HG03354 (cell line): Measurements from ENCODE around the gene PNKP.
A peak's percentile ranks its signal among the peaks of the same experiment; 100 is the strongest.
"Not testable (repeated sequence)": the region's sequence is repeated elsewhere in the genome, so short reads cannot be mapped to it uniquely, and the experiment has no call there.

Source experiments
- ATAC-seq: cut with Tn5 transposase; IDR thresholded peaks from one replicate; pipeline ENCODE4 v1.9.1; 2021; ENCODE audit warnings: mild to moderate bottlenecking; ENCODE audit not compliant: unreplicated experiment, poor library complexity, severe bottlenecking

PNKP gene

DNA sequence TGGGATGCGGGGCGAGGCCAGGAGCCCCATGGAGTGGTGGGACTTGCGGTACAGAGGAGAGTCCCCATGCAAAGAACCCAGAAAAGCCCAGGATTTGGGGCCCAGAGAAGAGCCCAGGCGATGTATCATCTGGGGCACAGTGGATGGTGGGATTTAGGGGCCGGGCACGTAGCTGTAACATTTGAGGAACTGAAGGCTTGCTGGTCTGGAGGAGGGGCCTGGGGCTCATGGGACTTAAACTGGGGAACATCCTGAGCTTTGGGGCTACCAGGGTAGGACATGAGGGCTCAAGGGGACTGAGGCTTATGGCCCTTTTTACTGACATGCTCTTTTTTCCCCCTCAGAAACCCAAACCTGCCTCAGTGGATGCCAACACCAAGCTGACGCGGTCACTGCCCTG lies 35.8 kb downstream of the PNKP start:
- ATAC-seq, result no peak

DNA sequence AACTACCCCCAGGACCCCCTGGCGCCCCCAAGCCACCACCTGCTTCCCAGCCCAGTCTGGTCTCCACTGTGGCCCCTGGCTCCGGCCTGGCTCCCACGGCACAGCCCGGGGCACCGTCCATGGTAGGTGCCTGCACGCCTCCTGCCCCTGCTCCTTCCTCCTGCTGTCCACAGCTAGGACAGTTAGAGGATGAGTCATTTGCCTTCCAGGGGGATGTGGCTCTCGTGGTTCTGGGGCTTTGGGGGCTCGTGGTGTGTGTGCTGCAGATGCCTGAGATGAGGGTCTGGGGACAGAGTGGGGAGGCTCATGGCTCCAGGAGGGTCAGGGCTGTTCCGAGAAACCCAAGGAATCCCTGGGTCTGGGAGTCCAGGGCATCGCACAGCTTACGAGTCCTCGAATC lies 36.6 kb downstream of the PNKP start:
- no peak for ATAC-seq

DNA sequence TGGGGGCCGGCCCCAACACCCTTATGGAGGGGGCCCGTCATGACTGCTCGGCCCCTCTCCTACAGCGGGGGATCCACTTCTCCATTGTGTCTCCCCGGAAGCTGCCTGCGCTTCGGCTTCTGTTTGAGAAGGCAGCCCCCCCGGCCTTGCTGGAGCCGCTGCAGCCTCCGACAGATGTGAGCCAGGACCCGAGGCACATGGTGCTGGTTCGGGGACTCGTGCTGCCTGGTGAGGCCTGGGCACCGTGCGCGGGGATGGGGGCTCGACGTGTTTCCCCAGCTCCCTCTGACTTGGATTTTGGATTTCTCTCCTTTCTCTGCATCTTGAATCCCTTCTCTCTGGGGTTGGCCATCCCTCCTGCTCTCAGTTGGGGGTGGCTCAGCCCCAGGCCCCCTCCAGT lies 37.7 kb downstream of the PNKP start:
- no peak for ATAC-seq

DNA sequence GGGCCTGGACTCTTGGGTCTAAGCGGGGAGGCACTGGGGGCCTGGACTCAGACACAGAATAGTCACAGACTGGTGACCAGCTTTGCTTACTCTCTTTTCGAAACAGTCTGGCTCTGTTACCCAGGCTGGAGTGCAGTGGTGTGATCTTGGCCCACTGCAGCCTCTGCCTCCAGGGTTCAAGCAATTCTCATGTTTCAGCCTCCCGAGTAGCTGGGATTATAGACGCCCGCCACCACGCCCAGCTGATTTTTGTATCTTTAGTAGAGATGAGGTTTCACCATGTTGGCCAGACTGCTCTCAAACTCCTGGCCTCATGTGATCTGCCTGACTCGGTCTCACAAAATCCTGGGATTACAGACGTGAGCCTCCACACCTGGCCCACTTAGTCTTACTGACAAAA lies 38.2 kb downstream of the PNKP start:
- ATAC-seq, result no peak

DNA sequence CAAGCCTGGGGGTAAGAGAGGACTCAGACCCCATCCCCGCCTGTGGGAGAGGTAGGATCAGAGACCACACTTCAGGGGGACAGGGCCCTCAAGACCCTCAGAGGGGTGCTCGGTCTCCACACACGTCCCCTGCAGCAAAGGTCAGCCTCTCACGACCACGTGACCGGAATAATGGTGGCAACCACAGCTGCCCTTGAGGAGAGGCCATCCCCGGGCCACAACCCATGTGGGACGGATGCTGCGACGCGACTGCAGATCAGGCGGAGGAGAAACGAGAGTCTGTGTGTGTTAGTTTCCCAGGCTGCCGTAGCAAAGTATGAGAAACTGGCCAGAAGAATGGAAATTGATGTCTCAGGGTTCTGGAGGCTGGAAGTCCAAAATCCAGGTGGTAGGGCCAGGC lies 40.3 kb downstream of the PNKP start:
- no peak for ATAC-seq

DNA sequence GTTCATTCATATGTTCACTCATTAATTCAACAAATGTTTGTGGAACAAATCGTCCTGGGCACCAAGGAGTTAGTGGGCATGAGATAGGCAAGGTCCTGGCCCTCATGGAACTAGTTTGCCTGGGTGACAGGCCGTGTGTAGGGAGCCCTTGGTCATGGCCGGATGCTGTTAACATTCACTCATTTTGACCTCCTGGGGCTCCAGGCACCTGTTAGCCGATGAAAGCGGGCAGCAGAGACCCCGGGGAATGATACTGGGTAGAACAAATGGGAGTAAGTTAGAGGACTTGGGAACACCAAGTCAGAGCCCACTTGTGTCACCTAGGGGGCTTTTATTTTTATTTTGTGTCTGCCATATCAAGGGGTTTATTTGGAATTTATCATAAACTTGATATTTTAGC lies 42.7 kb downstream of the PNKP start:
- ATAC-seq, result no peak

DNA sequence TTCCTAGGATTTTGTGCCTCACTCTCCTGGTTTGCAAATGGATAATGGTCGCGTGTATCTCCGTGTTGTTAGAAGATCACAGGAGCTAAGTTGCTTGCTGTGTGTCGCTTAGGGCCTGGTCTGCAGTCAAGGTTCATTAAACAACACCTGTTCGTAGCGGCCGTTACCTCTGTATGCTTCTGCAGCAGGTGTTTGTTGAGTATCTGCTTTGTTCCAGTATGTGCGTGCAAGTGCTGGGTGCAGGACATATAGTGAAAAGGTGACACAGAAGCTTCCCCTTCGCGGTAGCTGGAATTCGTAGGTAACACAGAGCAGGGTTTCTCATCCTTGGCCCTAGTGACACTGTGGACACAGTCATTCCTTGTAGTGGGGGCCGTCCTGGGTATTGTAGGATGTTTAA lies 43.9 kb downstream of the PNKP start:
- ATAC-seq, result no peak

DNA sequence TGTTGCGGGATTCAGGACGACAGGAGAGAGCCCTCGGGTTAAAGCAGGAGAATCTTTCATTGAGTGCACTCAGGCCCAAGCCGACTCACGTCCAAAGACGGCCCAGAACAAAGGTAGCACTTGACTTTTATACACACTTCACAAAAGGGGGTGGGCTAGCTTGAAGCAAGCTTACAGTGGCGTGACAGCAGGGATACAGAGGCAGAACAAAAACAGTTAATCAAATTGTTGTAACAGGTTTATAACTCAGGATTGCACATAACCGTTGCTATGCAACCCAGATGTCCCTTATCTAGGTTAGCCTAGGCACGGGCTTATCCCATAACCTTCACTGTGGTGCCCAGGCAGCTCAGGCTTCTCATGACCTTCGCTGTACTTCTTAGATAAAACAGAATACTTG lies 47.3 kb downstream of the PNKP start:
- ATAC-seq, result no peak

DNA sequence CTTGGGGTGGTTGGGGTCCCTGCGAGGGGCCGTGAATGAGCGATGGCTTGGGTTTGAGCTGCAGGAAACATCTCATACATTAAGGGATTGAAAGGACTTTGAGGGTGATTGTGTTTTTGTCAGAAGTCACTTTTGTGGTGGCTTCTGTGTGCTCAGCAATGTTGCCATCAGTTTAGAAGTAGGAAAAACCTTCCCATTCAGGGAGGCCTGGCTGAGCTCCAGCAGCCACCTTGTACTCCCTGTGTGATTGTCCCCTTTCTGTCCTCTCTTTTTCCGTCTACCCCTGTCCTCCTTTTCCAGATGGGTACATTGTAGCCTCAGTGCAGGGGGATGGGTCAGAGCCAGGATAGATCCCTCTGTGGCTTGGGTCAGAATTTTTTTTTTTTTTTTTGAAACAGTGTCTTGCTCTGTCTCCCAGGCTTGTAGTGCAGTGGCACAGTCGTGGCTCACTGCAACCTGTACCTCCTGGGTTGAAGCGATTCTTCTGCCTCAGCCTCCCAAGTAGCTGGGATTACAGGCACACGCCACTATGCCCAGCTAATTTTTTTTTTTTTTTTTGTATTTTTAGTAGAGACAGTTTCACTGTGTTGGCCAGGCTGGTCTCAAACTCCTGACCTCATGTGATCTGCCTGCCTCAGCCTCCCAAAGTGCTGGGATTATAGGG lies 47.8 kb downstream of the PNKP start:
- ATAC-seq, result not testable (repeated sequence)

DNA sequence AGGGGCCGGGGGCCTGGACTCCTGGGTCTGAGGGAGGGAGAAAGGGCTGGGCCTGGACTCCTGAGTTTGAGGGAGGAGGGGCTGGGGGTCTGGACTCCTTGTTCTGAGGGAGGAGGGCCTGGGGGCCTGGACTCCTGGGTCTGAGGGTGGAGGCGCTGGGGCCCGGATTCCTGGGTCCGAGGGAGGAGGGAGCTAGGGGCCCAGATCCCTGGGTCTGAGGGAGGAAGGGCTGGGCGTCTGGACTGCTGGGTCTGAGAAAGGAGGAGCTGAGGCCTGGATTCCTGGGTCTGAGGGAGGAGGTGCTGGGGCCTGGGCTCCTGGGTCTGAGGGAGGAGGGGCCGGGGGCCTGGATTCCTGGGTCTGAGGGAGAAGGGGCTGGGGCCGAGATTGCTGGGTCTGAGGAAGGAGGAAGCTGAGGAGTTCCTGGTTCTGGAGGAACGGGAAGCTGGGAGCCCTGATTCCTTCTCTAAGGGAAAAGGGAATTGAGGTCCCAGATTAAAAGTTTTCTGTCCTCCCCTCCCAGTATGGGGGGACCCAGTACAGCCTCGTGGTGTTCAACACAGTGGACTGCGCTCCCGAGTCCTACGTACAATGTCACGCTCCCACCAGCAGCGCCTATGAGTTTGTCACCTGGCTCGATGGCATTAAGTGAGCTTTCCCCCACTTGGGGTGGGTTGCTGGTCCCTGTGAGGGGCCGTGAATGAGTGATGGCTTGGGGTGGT lies 48.6 kb downstream of the PNKP start:
- no peak for ATAC-seq

DNA sequence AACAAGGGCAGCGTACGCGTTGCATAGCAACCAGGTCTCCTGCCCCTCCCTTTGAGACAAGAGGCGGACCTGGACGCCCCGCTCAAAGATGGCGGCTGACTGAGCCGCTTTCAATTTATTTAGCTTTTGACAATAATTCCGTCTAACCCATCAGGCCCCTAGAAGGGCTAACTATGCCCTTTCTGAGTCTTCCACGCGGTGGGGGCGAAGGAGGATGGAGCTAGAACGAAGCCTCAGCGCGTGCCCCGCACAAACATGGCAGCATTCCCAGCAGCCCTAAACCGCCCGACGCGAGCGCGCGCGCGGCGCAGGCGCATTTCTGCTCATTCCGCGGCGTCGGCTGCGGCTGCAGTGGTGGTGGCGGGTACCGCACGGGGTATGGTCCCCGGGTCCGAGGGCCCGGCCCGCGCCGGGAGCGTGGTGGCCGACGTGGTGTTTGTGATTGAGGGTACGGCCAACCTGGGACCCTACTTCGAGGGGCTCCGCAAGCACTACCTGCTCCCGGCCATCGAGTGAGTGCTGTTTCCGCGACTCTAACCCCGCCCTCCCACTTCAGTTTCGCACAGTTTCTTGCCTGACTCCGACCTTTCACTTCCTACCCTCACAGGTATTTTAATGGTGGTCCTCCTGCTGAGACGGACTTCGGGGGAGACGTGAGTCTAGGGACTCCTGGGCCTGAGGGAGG lies 49.3 kb downstream of the PNKP start, which contains the start of gene MED25:
MED25 (plus strand) TSS at position 326 of the 685 bp plus-strand sequence; CDS start at position 379, 53 bp downstream.
- peak; percentile 65 for ATAC-seq

DNA sequence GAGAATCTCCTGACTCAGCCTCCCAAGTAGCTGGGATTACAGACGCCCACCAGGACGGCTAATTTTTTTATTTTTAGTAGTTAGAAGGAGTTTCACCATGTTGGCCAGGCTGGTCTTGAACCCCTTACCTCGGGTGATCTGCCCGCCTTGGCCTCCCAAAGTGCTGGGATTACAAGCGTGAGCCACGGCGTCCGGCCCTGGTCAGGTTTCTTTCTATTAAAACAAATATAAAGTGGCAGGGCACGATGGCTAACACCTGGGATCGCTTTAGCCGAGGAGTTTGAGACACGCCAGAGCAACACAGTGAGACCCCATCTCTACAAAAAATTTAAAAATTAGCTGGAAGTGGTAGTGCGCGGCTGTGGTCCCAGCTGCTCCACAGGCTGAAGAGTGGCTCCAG lies 50.8 kb downstream of the PNKP start:
- no peak for ATAC-seq

DNA sequence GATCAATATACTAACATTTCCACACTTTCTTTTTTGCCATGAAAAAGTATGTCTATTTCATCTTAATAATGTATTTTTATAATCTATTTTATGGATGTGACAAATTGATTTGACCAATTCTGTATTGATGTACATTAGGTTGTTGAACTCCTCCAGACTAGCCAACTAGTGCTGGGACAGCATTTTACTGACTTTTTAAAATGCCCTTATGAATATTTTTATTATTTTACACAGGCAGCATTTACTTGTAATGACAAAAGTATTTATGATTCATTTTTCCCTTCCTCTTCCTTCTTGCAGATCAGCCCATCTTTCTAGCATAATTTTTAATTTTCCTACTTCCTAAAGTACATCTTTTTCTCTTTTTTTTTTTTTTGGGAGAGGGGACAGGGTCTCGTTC lies 53.4 kb downstream of the PNKP start:
- no peak for ATAC-seq

DNA sequence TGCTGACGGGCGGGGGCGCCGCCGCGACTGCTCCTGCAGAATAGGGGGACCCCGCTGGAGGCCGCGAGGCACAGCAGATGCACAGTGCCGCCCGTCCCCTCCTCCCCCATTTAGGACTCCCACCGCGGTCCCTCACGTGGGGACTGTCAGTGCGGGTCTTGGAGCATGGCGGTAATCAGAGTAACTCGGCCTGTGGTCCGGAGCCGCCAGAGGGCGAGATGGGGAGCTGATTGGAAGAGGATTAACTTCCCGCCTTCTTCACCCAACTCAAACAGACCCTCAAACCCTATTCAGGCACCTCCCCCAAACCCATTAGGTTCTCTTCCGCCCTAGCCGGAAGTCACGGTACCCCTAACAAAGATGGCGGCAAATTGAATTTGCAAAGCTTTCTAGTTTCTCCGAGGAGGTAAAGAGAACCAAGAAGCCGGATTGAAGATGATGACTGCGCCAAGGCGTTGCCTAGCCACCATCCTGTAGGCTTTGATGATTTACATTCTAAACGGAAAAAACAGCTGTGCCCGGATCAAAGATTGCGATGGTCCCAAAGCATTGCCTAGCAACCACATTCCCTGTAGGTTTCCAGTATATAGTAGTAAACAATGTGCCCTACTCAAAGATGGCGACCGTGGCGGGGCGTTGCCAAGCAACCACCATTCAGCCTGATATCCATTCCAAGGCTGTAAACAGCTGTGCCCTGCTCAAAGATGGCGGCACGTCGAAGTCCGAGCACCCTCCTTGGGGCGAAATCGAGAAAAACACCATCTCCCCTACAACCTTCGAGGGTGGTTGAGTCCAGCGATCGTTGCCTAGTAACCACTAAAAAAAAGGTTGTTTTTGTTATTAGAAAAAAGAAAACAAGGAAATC lies 54.1 kb downstream of the PNKP start, which contains the start of gene FUZ:
FUZ (minus strand) TSS at position 296 of the 865 bp plus-strand sequence; CDS start at position 110, 186 bp downstream.
- ATAC-seq, result peak; percentile 45

DNA sequence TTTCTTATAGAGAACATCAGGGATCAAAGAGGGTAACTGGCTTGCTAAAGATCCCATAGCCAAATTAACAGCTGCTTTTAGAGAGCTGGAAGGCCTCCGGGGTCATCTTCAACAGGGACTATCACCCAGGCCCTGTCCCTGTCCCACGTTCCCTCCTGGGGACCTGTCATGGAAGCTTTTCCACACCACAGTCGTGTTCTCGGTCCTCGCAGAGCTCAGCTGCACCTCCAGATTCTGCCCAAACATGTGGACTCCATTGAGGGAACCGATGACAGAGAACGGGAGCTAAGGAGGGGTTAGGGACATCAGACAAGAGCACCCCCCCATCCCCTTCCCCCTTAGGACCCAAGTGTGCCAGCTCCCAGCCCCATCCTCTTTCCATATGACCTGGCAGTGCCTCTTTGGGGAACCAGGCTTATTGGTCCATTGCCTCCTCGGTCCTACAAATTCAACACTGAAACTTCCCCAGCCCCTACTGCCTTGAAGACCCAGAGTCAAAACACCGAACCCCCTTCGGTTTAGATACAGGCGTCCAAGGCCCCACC lies 54.9 kb downstream of the PNKP start:
- no peak for ATAC-seq

DNA sequence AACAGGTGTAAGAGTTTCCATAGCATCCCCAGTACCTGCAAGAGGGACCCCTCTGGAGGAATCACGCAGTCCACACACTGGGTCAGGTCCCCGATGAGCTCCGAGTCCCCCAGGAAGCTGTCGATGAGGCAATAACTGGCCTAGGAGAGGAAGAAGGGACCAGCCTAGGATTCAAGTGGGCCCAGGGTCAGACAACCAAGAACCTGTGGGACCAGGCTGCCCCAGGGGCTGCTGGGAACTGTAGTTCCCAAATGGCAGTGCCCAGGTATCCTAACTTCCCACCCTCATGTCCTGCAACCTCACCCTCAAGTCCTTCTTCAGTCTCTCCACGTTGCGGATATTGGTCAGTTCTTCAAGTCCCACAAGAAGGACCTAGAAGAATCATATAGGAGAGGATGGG lies 56.0 kb downstream of the PNKP start:
- no peak for ATAC-seq
